Stromal cell of bone marrow (primary cell): ENCODE results near the gene ZNF497.
A peak's percentile ranks its signal among the peaks of the same experiment; 100 is the strongest.
"Not testable (repeated sequence)": the region's sequence is repeated elsewhere in the genome, so short reads cannot be mapped to it uniquely, and the experiment has no call there.

Source experiments
- DNase-seq: peaks from one replicate; pipeline ENCODE4 v3.0.0-alpha.2; 2012; ENCODE audit warnings: low read depth

Gene ZNF497

GRCh38 chr19:58346961-58347929, 15.3 kb downstream of the ZNF497 start:
- no peak for DNase-seq

GRCh38 chr19:58345558-58345957, 17.0 kb downstream of the ZNF497 start:
- no peak for DNase-seq

GRCh38 chr19:58338825-58339558, 23.6 kb downstream of the ZNF497 start:
- DNase-seq: no peak

GRCh38 chr19:58338336-58338735, 24.2 kb downstream of the ZNF497 start:
- no peak for DNase-seq

- DNase-seq: no peak
Measured at GRCh38 chr19:58336820-58337219, 25.7 kb downstream of the ZNF497 start.

- DNase-seq: no peak
Measured at GRCh38 chr19:58336216-58336615, 26.3 kb downstream of the ZNF497 start.

GRCh38 chr19:58335630-58336029, 26.9 kb downstream of the ZNF497 start:
- no peak for DNase-seq

- DNase-seq: no peak
Measured at GRCh38 chr19:58334691-58335249, 27.8 kb downstream of the ZNF497 start.

GRCh38 chr19:58332697-58333096, 29.9 kb downstream of the ZNF497 start:
- no peak for DNase-seq

DNA sequence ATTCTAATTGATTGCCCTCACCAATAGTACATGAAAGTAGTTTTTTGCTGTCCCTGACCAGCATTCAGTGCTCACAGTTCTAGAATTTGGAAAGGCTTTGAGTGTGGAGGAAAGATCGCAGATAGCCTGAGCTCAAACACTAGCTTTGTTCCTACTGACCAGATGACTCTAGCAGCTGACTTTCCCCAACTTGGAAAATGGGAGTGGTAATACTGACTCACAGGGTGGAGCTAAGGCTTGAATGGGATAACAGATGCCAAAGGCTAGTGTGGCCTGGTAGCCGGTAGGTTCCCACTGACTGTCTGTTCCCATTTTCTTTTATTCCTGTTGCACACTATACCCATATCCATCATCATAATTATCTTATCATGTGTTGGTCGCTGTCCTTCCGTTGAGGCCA, 32.1 kb downstream of the ZNF497 start:
- DNase-seq: peak; percentile 85

DNA sequence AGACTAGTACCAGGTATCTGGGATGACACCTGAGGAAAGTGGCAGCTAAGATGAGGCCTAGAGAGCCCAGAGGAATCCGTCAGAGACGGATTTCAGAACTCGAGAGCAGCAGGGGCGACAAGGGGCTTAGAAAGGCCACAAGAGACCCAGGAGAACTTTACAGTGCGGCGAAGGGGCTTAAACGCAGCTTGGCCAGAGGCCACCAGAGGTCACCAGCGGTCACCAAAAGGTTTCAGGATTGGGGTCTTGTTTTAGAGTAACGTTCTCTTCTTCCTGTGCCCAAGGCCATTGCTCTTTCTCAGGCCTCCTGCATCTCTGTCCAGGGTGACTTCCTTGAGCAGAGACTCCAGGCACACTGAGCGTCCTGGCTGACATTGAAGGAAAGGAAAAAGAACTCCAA, 33.6 kb downstream of the ZNF497 start:
- no peak for DNase-seq

DNA sequence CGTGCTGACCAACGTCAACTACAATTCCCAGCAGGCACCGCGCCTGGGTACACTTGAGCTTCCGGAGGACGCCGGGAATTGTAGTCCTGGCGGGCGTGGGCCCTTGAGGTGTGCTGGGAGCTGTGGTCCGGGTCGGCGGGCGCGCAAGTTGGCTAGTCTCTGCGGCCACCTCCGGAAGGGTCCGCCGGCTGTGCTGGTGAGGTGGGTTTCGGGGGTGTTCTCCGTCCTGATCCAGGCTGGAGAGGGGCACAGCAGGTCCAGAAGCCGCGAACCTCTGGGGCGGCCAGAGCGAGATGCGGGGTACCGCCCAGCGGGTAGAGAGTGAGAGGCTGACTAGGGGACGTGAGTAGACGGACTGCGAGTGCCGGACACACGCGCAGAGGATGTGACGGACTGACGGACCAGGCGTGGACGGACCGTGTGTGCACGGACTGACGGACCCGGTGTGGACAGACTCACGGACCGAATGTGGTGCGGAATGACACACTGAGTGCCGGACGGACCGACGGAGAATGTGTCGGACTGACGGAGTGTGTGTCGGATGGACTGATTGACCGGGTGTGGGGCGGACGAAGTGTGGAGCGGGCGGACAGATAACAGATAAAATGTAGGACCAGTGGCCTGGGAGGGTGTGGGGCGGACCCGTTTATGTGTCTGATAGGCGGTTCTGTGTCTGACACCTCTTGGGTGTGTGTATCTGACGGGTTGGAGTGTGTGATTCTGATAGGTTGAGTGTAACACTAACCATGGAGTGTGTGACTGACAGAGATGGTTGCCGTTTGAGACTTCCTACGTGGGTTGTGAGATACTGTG, 35.4 kb downstream of the ZNF497 start, which contains the start of gene ZSCAN22:
Gene ZSCAN22 (plus strand): TSS at position 81 of the 813 bp plus-strand sequence. CDS start 7,809 bp downstream, outside the sequence.
- DNase-seq: peak; percentile 97

GRCh38 chr19:58326501-58326913, 36.0 kb downstream of the ZNF497 start:
- no peak for DNase-seq

DNA sequence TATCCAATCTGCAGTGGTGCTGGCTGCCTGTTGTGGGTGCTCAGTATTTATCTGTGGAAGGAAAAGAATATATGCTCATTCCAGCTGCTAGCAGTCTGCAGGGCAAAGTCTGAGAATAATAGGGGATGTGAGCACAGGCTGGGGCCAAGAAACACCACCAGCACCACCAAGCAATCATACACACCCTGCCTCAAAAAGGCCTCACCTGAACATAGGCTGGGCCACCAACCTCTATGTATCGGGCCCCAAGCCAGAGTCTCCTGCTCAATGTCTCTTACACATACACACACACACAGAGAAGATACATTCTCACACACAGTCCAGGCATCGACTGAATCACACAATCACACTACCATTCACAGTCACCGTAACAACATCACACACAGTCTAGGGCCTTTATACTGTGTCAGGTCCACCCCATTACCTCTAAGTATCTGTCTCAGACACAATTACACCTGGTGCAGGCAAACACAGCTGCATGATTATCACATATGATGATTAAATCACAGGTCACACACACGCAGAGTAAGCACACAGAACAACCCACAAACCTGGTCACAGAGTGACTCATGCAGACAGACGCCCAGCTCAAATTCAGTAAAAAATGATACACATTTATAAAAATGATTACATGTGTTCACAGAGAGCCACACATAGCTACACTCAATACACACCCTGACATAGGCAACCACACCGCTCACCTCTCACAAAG, 37.1 kb downstream of the ZNF497 start:
- no peak for DNase-seq

DNA sequence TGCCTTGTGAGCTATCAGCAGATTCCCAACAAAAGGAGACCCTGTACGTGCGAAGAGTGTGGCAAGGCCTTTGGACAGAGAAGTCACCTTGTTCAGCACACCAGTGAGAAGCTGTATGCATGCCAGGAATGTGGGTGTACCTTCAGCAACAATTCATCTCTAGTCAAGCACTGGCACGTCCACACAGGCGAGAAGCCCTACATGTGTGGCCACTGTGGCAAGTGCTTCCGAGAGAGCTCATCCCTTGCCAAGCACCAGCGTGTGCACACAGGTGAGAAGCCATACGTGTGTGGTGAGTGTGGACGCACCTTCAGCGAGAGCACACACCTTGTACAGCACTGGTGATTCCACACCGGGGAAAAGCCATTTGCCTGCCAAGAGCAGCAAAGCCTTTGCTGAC, 43.3 kb downstream of the ZNF497 start:
- DNase-seq: no peak

- DNase-seq: no peak
Measured at GRCh38 chr19:58318297-58318696, 44.3 kb downstream of the ZNF497 start.

DNA sequence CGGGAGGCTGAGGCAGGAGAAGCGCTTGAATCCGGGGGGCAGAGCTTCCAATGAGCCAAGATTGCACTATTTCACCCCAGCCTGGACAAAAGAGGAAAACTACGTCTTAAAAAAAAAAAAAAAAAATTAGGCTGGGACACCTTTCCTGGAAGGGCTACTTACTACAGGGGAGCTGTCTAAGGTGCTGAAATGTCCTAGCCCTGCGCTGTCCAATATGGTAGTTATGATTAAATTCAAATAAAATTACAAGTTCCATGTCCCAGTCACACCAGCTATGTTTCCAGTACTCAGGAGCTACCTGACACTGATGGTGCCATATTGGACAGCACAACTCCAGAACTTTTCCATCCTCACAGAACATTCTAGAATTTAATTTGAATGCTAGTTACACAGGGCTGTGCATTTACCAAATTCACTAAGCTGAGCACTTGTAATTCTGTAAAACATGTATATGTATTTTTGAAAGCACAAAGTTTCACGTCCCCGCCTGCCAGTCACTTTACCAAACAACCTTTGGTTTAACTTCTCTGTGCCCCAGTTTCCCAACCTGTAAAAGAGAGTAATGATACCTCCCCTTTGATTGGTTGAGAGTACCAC, 45.0 kb downstream of the ZNF497 start:
- DNase-seq: no peak

DNA sequence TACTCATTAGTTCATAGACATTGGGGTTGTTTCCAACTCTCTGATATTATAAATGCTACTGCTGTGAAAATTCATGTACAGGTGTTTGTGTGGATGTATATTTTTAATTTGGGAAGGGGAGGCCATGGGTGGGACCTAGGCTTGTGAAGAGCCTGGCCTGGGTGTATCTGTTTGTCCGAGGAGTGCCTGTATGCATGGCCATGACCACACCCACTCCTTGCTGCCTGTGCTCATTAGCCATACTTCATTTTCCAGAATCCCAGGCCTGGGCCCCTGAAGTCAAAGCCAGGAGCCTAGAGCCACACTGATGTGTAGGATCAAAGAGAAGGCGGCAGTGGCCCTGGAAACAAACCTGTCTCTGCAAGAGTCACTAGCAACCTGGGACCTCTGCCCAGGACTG, 47.0 kb downstream of the ZNF497 start:
- DNase-seq: no peak

GRCh38 chr19:58311345-58311865, 51.1 kb downstream of the ZNF497 start:
- no peak for DNase-seq

GRCh38 chr19:58310685-58311084, 51.9 kb downstream of the ZNF497 start:
- DNase-seq: not testable (repeated sequence)
